WTC11 (cell line): ENCODE results near the gene SNX19. TPM values are rescaled to one million over a fixed set of nuclear protein-coding genes. Genes with fewer than 3 reads are reported as not detected.

Experiments used
- ATAC-seq: fragments of 200-7000 bp; cut with Tn5 transposase; 2 replicates; pipeline ENCODE4 v1.10.0; 2021; ENCODE audit warnings: mild to moderate bottlenecking, moderate library complexity
- CTCF ChIA-PET: fragments of 300-600 bp; sonication (Branson Sonifier 250); formaldehyde crosslinking; loops from one replicate; lab custom pipeline; 2021; ENCODE audit warnings: antibody characterized with exemption; lab: Charles Lee
- POLR2A ChIA-PET: fragments of 350-600 bp; sonication (Branson Sonifier 250); formaldehyde crosslinking; loops from one replicate; lab custom pipeline; 2021; ENCODE audit warnings: antibody characterized with exemption; lab: Charles Lee
- DNase-seq: peaks from one replicate; pipeline ENCODE4 v3.0.0; 2021; ENCODE audit warnings: low spot score
- H3K27ac Mint-ChIP-seq: 2 replicates; pipeline ENCODE4 v1.8.0; 2021; ENCODE audit warnings: mixed read lengths
- H3K27me3 Mint-ChIP-seq: 2 replicates; pipeline ENCODE4 v1.8.0; 2021; ENCODE audit warnings: low read depth, mild to moderate bottlenecking, moderate library complexity, mixed read lengths
- H3K36me3 Mint-ChIP-seq: 2 replicates; pipeline ENCODE4 v1.8.0; 2021; ENCODE audit warnings: mixed read lengths
- H3K4me1 Mint-ChIP-seq: 2 replicates; pipeline ENCODE4 v1.8.0; 2022; ENCODE audit warnings: mixed read lengths
- H3K4me3 Mint-ChIP-seq: 2 replicates; pipeline ENCODE4 v1.8.0; 2021; ENCODE audit warnings: mild to moderate bottlenecking, moderate library complexity, mixed read lengths
- H3K9me3 Mint-ChIP-seq: 2 replicates; pipeline ENCODE4 v1.8.0; 2021; ENCODE audit warnings: mixed read lengths
- FOXJ3 ChIP-seq: sonication (generic); formaldehyde crosslinking; IDR thresholded peaks from 2 replicates; pipeline ENCODE4 v1.9.0; 2021; ENCODE audit warnings: missing genetic modification reagents, mild to moderate bottlenecking, borderline replicate concordance
- GRHL2 ChIP-seq: fragments of 250-450 bp; sonication (Bioruptor Pico); IDR thresholded peaks from 2 replicates; pipeline ENCODE4 v1.8.0; 2022; ENCODE audit warnings: mild to moderate bottlenecking, moderate library complexity; ENCODE audit not compliant: insufficient replicate concordance, severe bottlenecking
- KAT7 ChIP-seq: sonication (generic); formaldehyde crosslinking; IDR thresholded peaks from 2 replicates; pipeline ENCODE4 v1.8.1; 2023; ENCODE audit warnings: missing genetic modification reagents, mild to moderate bottlenecking, borderline replicate concordance
- NR2C2 ChIP-seq: sonication (generic); formaldehyde crosslinking; IDR thresholded peaks from 2 replicates; pipeline ENCODE4 v1.8.0; 2022; ENCODE audit warnings: mild to moderate bottlenecking, missing genetic modification reagents
- NR3C1 ChIP-seq: sonication (generic); formaldehyde crosslinking; conservative IDR thresholded peaks from 2 replicates; pipeline ENCODE4 v1.8.1; 2023; ENCODE audit warnings: low read depth, mild to moderate bottlenecking, missing genetic modification reagents
- OVOL2 ChIP-seq: fragments of 250-450 bp; sonication (Bioruptor Pico); IDR thresholded peaks from 2 replicates; pipeline ENCODE4 v1.9.0; 2021; ENCODE audit warnings: mild to moderate bottlenecking, borderline replicate concordance
- SP1 ChIP-seq: sonication (generic); formaldehyde crosslinking; conservative IDR thresholded peaks from 2 replicates; pipeline ENCODE4 v1.8.1; 2022; ENCODE audit warnings: missing genetic modification reagents
- TCF7 ChIP-seq: sonication (generic); formaldehyde crosslinking; IDR thresholded peaks from 2 replicates; pipeline ENCODE4 v1.8.0; 2022; ENCODE audit warnings: mild to moderate bottlenecking, low read depth, missing genetic modification reagents, moderate library complexity
- ZNF423 ChIP-seq: fragments of 250-450 bp; sonication (Bioruptor Pico); IDR thresholded peaks from 2 replicates; pipeline ENCODE4 v2.1.2; 2022; ENCODE audit warnings: mild to moderate bottlenecking, moderate library complexity
- total RNA-seq: library from RNA; stranded (reverse); gene quantifications from 3 replicates; pipeline ENCODE4 v1.2.3, GENCODE V29; 2021
- TF ChIP-seq, protein P1 (sequence below): sonication (generic); formaldehyde crosslinking; IDR thresholded peaks from 2 replicates; pipeline ENCODE4 v1.8.1; 2022; ENCODE audit warnings: low read depth, missing genetic modification reagents, borderline replicate concordance
- TF ChIP-seq, protein P2 (sequence below): sonication (generic); formaldehyde crosslinking; IDR thresholded peaks from 2 replicates; pipeline ENCODE4 v1.8.1; 2023; ENCODE audit warnings: mild to moderate bottlenecking, moderate library complexity, missing genetic modification reagents
- TF ChIP-seq, protein P3 (sequence below): sonication (generic); formaldehyde crosslinking; IDR thresholded peaks from 2 replicates; pipeline ENCODE4 v1.8.0; 2023; ENCODE audit warnings: missing genetic modification reagents, mild to moderate bottlenecking, borderline replicate concordance
- TF ChIP-seq, protein P4 (sequence below): sonication (generic); formaldehyde crosslinking; IDR thresholded peaks from 2 replicates; pipeline ENCODE4 v1.8.1; 2023; ENCODE audit warnings: mild to moderate bottlenecking, missing genetic modification reagents

The SNX19 gene
- total RNA-seq, 1 experiment from 2014 or later: 25.2 TPM

DNA sequence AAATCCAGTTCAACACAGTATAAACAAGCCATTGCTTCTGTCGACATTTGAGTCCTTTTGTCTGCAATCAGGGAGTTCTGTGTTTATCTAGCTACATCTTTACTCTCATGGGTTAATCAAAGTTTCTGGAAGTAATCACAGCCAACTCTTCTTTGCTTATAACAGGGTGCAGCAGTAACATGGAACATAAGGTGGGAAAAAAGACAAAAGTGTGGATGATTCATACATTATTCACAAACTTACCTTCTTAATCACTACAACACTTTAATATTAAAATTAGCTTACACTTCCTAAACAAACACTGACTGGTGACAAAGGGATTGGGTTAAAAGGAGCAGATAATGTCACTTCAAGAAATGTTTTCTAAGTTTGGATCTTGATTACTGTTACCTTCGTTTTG is 44.7 kb downstream of the SNX19 start:
- no peak for ATAC-seq
- CTCF ChIA-PET: interaction anchor here (1.8 kb wide), 1 partner anchor 9 kb away, joined by 5 read pairs; no protein-coding TSS in a partner anchor
- H3K4me1 Mint-ChIP-seq: no peaks in the 10 kb centered on the region

DNA sequence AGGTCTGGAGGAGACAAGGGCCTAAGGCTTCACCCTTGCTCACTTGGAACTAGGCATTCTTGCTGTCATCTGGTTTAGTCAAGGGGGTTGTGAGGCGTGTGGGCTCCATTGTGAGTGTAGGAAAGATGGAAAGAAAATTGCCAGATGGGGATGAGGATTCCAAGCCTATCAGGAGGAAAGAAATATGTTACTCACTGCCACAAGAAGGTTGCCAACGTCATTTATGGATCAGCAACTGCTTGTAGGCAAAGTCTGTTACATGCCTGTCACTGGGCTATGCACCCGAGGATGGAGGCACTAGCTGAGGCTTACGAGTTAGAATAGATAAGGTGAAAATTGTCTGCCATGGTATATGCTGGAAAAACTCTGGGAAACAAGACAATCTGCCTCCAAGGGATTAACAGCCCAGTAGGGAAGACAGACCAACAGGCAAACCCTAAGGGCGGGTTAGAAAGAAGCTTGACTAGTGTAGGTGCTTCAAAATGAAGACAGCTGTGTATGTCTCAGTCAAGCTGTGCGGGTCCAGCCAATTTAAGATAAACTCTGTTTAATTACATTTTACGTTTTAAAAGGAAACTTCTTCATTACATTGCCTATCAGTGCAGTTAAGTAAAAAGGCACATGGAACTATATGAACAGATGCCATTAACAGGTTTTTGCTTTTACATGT is 47.4 kb downstream of the SNX19 start:
- Mint-ChIP-seq H3K36me3 (no peaks in the 10 kb centered on the region), H3K9me3 (no peaks in the 10 kb centered on the region), H3K4me1 (peaks cover 4% of the 10 kb centered on the region), H3K4me3 (no peak overlapping the region), H3K27me3 (no peaks in the 10 kb centered on the region), H3K27ac (no peak overlapping the region)
- TF ChIP-seq, protein P1, sequence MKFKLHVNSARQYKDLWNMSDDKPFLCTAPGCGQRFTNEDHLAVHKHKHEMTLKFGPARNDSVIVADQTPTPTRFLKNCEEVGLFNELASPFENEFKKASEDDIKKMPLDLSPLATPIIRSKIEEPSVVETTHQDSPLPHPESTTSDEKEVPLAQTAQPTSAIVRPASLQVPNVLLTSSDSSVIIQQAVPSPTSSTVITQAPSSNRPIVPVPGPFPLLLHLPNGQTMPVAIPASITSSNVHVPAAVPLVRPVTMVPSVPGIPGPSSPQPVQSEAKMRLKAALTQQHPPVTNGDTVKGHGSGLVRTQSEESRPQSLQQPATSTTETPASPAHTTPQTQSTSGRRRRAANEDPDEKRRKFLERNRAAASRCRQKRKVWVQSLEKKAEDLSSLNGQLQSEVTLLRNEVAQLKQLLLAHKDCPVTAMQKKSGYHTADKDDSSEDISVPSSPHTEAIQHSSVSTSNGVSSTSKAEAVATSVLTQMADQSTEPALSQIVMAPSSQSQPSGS: no peak
- TF ChIP-seq NR3C1 (CRISPR knock-in tag): no peak
- no peak for TF ChIP-seq OVOL2 (CRISPR knock-in tag)
- no peak for TF ChIP-seq GRHL2 (CRISPR knock-in tag)
- no peak for DNase-seq
- ChIA-PET CTCF (interaction anchor here (0.8 to 1.5 kb wide), 6 partner anchors 10 to 438 kb away, joined by 3 to 9 read pairs (median 4); partner anchors contain the start of gene SNX19), POLR2A (no interaction called here)
- no peak for ATAC-seq

More for the DNA sequence above, 44.7 kb downstream of the SNX19 start:
- POLR2A ChIA-PET: no interaction called here
- no peak for TF ChIP-seq ZNF423 (CRISPR knock-in tag)
- no peak for TF ChIP-seq SP1 (CRISPR knock-in tag)
- TF ChIP-seq, protein P2, sequence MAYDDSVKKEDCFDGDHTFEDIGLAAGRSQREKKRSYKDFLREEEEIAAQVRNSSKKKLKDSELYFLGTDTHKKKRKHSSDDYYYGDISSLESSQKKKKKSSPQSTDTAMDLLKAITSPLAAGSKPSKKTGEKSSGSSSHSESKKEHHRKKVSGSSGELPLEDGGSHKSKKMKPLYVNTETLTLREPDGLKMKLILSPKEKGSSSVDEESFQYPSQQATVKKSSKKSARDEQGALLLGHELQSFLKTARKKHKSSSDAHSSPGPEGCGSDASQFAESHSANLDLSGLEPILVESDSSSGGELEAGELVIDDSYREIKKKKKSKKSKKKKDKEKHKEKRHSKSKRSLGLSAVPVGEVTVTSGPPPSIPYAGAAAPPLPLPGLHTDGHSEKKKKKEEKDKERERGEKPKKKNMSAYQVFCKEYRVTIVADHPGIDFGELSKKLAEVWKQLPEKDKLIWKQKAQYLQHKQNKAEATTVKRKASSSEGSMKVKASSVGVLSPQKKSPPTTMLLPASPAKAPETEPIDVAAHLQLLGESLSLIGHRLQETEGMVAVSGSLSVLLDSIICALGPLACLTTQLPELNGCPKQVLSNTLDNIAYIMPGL (CRISPR knock-in tag): no peak
- TF ChIP-seq NR2C2 (CRISPR knock-in tag): no peak
- no peak for TF ChIP-seq FOXJ3
- TF ChIP-seq TCF7: no peak
- TF ChIP-seq, protein P3, sequence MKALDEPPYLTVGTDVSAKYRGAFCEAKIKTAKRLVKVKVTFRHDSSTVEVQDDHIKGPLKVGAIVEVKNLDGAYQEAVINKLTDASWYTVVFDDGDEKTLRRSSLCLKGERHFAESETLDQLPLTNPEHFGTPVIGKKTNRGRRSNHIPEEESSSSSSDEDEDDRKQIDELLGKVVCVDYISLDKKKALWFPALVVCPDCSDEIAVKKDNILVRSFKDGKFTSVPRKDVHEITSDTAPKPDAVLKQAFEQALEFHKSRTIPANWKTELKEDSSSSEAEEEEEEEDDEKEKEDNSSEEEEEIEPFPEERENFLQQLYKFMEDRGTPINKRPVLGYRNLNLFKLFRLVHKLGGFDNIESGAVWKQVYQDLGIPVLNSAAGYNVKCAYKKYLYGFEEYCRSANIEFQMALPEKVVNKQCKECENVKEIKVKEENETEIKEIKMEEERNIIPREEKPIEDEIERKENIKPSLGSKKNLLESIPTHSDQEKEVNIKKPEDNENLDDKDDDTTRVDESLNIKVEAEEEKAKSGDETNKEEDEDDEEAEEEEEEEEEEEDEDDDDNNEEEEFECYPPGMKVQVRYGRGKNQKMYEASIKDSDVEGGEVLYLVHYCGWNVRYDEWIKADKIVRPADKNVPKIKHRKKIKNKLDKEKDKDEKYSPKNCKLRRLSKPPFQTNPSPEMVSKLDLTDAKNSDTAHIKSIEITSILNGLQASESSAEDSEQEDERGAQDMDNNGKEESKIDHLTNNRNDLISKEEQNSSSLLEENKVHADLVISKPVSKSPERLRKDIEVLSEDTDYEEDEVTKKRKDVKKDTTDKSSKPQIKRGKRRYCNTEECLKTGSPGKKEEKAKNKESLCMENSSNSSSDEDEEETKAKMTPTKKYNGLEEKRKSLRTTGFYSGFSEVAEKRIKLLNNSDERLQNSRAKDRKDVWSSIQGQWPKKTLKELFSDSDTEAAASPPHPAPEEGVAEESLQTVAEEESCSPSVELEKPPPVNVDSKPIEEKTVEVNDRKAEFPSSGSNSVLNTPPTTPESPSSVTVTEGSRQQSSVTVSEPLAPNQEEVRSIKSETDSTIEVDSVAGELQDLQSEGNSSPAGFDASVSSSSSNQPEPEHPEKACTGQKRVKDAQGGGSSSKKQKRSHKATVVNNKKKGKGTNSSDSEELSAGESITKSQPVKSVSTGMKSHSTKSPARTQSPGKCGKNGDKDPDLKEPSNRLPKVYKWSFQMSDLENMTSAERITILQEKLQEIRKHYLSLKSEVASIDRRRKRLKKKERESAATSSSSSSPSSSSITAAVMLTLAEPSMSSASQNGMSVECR: no peak
- no peak for TF ChIP-seq KAT7 (CRISPR knock-in tag)
- TF ChIP-seq, protein P4, sequence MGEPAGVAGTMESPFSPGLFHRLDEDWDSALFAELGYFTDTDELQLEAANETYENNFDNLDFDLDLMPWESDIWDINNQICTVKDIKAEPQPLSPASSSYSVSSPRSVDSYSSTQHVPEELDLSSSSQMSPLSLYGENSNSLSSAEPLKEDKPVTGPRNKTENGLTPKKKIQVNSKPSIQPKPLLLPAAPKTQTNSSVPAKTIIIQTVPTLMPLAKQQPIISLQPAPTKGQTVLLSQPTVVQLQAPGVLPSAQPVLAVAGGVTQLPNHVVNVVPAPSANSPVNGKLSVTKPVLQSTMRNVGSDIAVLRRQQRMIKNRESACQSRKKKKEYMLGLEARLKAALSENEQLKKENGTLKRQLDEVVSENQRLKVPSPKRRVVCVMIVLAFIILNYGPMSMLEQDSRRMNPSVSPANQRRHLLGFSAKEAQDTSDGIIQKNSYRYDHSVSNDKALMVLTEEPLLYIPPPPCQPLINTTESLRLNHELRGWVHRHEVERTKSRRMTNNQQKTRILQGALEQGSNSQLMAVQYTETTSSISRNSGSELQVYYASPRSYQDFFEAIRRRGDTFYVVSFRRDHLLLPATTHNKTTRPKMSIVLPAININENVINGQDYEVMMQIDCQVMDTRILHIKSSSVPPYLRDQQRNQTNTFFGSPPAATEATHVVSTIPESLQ: no peak
- TF ChIP-seq, all 79 proteins: peak for 0
- no peak for DNase-seq
- H3K36me3 Mint-ChIP-seq: peaks cover 4% of the 10 kb centered on the region; the same call in 1 of the 2 replicates
- H3K9me3 Mint-ChIP-seq: no peaks in the 10 kb centered on the region
- H3K27ac Mint-ChIP-seq: no peak overlapping the region
- H3K27me3 Mint-ChIP-seq: no peaks in the 10 kb centered on the region
- H3K4me3 Mint-ChIP-seq: no peak overlapping the region
